Progenitor cell of endocrine pancreas (in vitro differentiated cells): Measurements from ENCODE around the gene ZNF480. TPM values are rescaled to one million over a fixed set of nuclear protein-coding genes. Genes with fewer than 3 reads are reported as not detected.
"Not testable (repeated sequence)": the region's sequence is repeated elsewhere in the genome, so short reads cannot be mapped to it uniquely, and the experiment has no call there.

ENCODE experiments used
- DNase-seq: peaks from one replicate; pipeline ENCODE4 v3.0.0; 2021; ENCODE audit warnings: low spot score; ENCODE audit not compliant: unreplicated experiment
- H3K27ac Mint-ChIP-seq: 2 replicates; pipeline ENCODE4 v1.8.0; 2021; ENCODE audit warnings: mild to moderate bottlenecking, moderate library complexity, mixed read lengths
- H3K27me3 Mint-ChIP-seq: 2 replicates; pipeline ENCODE4 v1.8.0; 2021; ENCODE audit warnings: mixed read lengths
- H3K36me3 Mint-ChIP-seq: 2 replicates; pipeline ENCODE4 v1.8.0; 2022; ENCODE audit warnings: mixed read lengths; ENCODE audit not compliant: insufficient read depth
- H3K4me1 Mint-ChIP-seq: 2 replicates; pipeline ENCODE4 v1.8.0; 2021; ENCODE audit warnings: low read depth, mixed read lengths
- H3K4me3 Mint-ChIP-seq: 2 replicates; pipeline ENCODE4 v1.8.0; 2021; ENCODE audit warnings: low read depth, mild to moderate bottlenecking, moderate library complexity, mixed read lengths
- H3K9me3 Mint-ChIP-seq: 2 replicates; pipeline ENCODE4 v1.8.0; 2021; ENCODE audit warnings: low read depth, mixed read lengths
- long read RNA-seq: library from polyadenylated mRNA; unstranded; transcript quantifications from one replicate; pipeline ENCODE4 v2.0.0, GENCODE V29; 2020
- total RNA-seq: library from RNA; stranded (reverse); gene quantifications from 2 replicates; pipeline ENCODE4 v1.2.1, GENCODE V29; 2021
- TF ChIP-seq, protein P1 (sequence below): fragments of 200-600 bp; sonication (generic); IDR thresholded peaks from one replicate; pipeline ENCODE4 v1.5.0; 2021; ENCODE audit warnings: antibody characterized with exemption, mild to moderate bottlenecking; ENCODE audit not compliant: unreplicated experiment

ZNF480 gene
- 25.7 and 27.2 TPM in 2 replicates for total RNA-seq
- long read RNA-seq, full-length matches to known transcripts = 89 of 107 reads
- long read RNA-seq, partial matches to known transcripts = 3 of 107 reads
- long read RNA-seq, other reads (novel, unspliced or antisense) = 15 of 107 reads

DNA sequence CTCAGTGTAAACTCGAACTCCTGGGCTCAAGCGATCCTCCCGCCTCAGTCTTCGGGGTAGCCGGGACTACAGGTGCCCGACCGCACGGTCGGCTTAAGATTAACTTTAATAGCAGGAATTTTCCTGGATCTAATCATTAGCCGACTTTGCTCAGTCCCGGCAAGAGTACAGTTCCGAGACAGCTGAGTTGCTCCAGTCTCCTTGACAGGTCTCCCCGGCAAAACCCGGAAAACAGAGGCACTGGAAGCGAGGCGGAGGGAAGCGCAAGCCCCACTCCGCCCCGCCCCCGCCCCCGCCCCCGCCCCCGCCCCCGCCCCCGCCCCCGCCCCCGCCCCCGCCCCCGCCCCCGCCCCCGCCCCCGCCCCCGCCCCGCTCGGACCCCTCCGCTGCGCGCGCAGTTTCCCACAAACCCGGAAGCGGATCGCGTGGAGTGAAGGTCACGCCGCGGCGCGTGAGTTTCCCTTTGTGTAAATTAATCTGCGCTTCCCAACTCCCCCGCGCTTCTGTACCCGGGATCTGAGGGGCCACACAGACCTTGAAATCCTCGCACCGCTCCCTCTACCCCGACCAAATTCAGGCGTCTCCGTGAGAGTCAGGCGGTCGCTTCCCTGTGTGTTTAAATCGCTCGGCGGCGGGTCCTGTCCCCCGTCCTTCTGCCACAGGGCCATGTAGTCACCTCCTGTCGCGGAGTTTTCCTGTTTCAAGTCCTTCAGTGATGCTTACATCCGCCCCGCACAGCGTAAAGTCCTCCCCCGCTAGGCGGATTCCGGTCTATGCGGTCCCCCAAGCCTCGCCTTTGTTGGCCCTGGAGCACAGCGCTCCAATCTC lies at the start of gene ZNF480:
Gene ZNF480 (plus strand): TSS at position 397 of the 828 bp plus-strand sequence. CDS start 3,244 bp downstream, outside the sequence.
- Mint-ChIP-seq H3K4me3 (peak within 1 kb of the TSS; percentile 87), H3K9me3 (peaks cover 14% of the 10 kb centered on the region), H3K27me3 (no peaks in the 10 kb centered on the region), H3K4me1 (peaks cover 12% of the 10 kb centered on the region), H3K36me3 (peaks cover 53% of the 10 kb centered on the region), H3K27ac (peak within 1 kb of the TSS; percentile 94)
- peak; percentile 59 for DNase-seq
- TF ChIP-seq, protein P1, sequence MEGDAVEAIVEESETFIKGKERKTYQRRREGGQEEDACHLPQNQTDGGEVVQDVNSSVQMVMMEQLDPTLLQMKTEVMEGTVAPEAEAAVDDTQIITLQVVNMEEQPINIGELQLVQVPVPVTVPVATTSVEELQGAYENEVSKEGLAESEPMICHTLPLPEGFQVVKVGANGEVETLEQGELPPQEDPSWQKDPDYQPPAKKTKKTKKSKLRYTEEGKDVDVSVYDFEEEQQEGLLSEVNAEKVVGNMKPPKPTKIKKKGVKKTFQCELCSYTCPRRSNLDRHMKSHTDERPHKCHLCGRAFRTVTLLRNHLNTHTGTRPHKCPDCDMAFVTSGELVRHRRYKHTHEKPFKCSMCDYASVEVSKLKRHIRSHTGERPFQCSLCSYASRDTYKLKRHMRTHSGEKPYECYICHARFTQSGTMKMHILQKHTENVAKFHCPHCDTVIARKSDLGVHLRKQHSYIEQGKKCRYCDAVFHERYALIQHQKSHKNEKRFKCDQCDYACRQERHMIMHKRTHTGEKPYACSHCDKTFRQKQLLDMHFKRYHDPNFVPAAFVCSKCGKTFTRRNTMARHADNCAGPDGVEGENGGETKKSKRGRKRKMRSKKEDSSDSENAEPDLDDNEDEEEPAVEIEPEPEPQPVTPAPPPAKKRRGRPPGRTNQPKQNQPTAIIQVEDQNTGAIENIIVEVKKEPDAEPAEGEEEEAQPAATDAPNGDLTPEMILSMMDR = peak; percentile 13

DNA sequence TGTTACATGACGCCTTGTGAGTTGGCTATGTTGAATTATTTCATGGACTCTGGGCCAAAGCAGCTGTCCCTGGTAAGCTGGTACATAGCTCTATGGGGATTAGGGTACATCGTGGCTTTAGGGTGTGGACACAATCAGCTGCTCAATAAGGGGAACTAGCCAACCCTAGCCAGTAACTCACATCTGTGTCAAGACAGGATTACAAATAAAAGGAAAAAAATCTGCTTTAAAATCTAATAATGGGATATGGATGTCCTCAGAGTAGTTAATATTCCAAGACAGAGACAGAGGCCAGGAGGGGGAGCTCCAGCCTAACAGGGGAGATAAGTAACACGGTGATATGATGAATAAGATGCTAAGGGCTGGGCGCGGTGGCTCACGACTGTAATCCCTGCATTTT lies 48.7 kb upstream of the ZNF480 start:
- no peaks in the 10 kb centered on the region for H3K36me3 Mint-ChIP-seq
- H3K9me3 Mint-ChIP-seq = no peaks in the 10 kb centered on the region
- H3K27ac Mint-ChIP-seq = no peak overlapping the region
- H3K27me3 Mint-ChIP-seq = no peaks in the 10 kb centered on the region
- no peaks in the 10 kb centered on the region for H3K4me1 Mint-ChIP-seq
- DNase-seq = no peak
- TF ChIP-seq, protein P1 = peak; percentile 54
- no peak overlapping the region for H3K4me3 Mint-ChIP-seq

DNA sequence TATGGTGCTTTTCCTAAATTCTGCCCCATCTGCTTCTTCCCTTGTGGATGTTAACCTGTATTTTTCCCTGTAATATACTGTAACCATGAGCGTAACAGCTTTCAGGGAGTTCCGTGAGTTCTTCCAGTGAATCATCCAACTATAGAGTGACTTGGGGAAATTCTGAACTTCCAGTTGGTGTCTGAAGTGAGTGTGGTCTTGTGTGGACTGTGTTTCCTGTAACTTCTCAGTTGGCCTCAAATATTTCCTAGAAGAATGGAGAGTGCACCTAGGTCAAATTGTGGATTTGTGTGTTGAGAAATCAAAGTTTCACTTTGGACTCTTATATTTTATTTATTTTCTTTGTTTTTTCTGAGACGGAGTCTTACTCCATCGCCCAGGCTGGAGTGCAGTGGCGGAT lies 38.5 kb upstream of the ZNF480 start:
- Mint-ChIP-seq H3K9me3 (peaks cover 3% of the 10 kb centered on the region), H3K27me3 (peaks cover 5% of the 10 kb centered on the region), H3K27ac (no peak overlapping the region), H3K4me1 (peaks cover 4% of the 10 kb centered on the region), H3K4me3 (no peak overlapping the region), H3K36me3 (no peaks in the 10 kb centered on the region)
- no peak for DNase-seq
- TF ChIP-seq, protein P1 = no peak

DNA sequence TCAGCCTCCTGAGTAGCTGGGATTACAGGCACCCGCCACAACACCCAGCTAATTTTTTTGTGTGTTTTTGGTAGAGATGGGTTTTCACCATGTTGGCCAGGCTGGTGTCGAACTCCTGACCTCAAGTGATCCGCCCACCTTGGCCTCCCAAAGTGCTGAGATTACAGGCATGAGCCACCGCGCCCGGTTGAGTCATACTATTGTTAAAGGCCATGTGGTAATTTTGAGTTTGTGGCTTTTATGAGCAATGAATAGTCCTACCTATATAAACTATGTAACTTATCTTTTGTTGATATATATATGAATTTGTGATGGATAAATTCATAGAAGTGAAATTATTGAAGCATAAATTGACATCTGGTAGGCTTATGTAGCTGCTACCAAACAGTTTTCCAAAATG lies 31.4 kb upstream of the ZNF480 start:
- H3K9me3 Mint-ChIP-seq, H3K27me3 Mint-ChIP-seq, H3K4me1 Mint-ChIP-seq, DNase-seq, H3K36me3 Mint-ChIP-seq, H3K27ac Mint-ChIP-seq, H3K4me3 Mint-ChIP-seq: not testable (repeated sequence)

DNA sequence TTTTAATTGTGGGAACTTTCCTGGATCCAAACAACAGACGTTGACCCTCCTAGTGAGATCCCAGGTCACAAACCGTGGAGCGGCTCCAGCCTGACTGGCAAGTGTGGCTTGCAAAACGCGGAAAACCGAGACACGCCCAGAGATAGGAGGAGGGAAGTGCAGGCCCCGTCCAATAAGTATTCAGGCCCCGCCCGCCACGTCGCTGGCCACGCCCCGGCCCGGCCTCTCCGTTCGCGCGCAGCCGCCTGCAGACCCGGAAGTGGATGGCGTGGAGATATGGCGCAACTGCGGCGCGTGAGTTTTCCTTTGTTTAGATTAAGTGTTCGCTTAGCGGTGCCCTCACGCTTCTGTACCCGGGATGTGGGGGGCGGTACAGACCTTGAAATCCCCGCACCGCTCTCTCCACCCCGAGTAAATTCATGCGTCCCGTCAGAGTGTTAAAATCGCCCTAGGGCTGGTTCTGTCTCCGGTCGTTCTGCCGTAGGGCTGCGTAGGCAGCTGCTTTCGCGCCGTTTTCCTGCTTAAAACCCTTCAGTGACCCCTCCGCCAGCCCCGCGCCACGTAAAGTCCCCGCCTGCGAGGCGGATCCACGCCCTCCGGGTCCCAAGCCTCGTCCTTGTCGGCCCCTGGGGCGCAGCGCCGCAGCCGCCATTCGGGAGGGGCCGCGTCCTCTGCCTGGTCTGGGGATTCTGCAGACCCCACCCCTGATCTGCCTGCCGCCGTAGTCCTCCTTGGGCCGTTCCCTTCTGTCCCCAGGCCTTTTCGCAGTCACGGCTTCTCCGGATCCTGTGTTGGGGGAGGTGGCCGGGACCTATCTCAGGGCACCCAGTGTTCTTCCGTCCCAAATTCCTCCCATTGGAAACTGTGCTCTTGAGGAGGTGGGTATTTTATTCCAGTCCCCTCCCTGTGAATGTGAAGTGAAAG lies 27.4 kb upstream of the ZNF480 start, which contains the start of gene ZNF766:
Gene ZNF766 (plus strand): TSS at position 250 of the 924 bp plus-strand sequence. CDS start 27 bp downstream, at position 277.
- peak within 1 kb of the TSS; percentile 99 for H3K27ac Mint-ChIP-seq
- H3K4me3 Mint-ChIP-seq = peak within 1 kb of the TSS; percentile 100
- TF ChIP-seq, protein P1 = peak; percentile 12
- peaks cover 25% of the 10 kb centered on the region for H3K36me3 Mint-ChIP-seq
- no peaks in the 10 kb centered on the region for H3K27me3 Mint-ChIP-seq
- peaks cover 8% of the 10 kb centered on the region for H3K9me3 Mint-ChIP-seq
- peak; percentile 94 for DNase-seq
- H3K4me1 Mint-ChIP-seq = peaks cover 18% of the 10 kb centered on the region
